Skin epidermis (tissue), 12 donors: Measurements from ENCODE around the gene EEFSEC.

Experiments used
- H3K27ac ChIP-seq, 21 experiments: fragments of 200-600 bp; sonication (generic) in 11 of 21; one replicate each; pipeline ENCODE4 v1.5.0; 2020; ENCODE audit warnings: mild to moderate bottlenecking in 3 of 21, inconsistent platforms in 2 of 21, moderate library complexity in 2 of 21
- H3K4me3 ChIP-seq, 7 experiments: fragments of 200-600 bp; sonication (generic) in 2 of 7; one replicate each; pipeline ENCODE4 v1.5.0; 2020; ENCODE audit warnings: inconsistent platforms in 2 of 7, mild to moderate bottlenecking in 2 of 7, moderate library complexity in 1 of 7

EEFSEC gene

DNA sequence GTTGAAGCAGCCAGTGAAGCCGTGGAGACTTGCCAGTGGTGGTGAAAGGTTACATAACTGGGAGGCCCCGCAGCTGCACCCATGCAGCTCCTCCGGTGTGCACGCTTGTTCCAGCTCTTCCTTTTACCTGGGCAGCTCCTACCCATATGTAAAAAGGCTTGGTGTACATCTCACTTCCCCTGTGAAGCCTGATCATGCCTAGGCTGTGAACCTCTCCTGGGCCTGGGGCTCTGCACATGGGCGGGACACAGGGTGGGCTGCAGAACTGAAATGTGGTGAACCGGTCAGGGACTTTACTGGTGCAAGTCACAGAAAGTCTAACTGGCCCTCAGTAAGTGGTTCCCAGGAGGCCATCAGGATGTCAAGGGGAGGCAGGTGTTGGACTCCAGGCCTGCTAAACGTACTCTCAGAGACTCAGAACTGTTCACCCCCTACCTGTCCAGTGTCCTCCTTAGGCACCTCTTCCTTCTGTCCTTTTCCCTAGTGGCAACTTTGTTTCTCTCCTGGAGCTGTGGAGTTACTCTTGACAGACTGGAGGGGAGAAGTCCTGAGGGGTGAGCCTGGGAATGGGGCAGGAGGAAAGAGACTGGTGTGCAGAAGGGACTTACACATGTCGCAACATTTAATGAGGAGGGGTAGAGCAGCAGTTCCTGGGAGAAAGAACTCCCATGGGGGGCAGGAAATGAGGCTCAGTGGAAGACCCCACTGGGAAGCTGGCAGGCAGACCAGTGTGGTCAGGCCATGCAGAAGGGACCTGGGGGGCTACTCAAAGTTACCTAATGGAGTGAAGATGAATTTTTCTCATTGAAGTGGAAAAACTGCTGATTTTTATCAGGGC, 148.1 kb downstream of the EEFSEC start:
- no peak overlapping the region for H3K4me3 ChIP-seq
- H3K27ac ChIP-seq, result no peak overlapping the region

DNA sequence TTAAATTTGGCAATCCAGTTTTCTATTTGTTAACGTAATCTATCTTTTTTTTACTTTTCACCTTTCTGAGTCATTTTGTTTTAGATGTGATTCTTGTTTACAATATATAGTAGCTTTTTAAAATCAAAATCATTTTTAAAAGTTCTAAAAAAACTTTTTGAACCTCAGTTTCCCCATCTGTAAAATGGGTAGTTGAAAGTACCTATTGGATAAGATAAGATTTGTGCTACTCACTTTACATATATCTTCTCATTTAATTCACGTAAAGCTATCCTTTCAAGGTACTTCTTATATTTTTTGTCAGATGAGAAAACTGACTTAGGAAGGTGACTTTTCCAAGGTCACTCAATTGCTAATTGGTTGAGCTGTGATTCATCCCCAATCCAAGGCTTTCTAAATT, 153.2 kb downstream of the EEFSEC start:
- Histone ChIP-seq H3K27ac (no peak overlapping the region), H3K4me3 (no peak overlapping the region)

- Histone ChIP-seq H3K4me3 (no peak overlapping the region), H3K27ac (no peak overlapping the region)
Observed at GRCh38 chr3:128307029-128307633, 153.8 kb downstream of the EEFSEC start.

GRCh38 chr3:128307781-128308469, 154.6 kb downstream of the EEFSEC start:
- H3K27ac ChIP-seq, result no peak overlapping the region

GRCh38 chr3:128309026-128309425, 155.7 kb downstream of the EEFSEC start:
- no peak overlapping the region for H3K27ac ChIP-seq
- no peak overlapping the region for H3K4me3 ChIP-seq

More at GRCh38 chr3:128307781-128308469, 154.6 kb downstream of the EEFSEC start:
- H3K4me3 ChIP-seq, result no peak overlapping the region

DNA sequence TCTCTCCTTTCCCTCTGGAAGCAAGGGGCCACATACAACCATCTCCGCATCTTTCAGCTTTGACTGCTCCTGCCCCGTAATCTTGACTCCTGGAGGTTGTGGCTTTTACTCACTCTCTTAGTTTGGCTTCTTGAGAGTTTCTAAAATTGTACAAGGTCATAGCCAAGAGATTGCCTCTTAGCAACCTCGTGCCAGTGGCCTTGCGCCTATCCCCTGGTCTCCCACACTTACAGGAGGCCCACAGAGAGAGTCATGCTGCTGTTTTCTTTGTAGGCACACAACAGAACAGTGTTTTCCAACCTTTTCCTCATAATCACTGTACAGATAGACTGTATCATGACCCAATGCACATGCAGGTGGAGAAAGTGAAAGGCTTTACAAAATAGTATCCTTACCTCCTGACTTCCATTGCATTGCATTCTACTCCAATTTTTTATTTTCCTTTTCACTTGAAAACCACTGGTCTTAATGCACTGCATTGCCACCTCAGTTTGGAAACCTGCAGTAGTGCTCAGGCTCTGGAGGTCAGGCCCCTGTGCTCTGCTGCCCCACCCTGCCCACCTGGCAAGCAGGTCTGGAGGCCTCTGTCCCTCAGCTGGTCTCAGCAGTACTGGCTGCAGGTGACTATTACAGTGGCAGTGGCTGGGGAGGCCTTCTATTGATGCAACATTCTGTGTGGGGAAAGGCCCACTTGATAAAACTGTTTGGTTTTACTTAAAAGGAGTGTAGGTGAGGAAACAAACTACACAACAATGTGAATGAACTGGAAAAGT, 157.2 kb downstream of the EEFSEC start:
- H3K27ac ChIP-seq, result no peak overlapping the region

DNA sequence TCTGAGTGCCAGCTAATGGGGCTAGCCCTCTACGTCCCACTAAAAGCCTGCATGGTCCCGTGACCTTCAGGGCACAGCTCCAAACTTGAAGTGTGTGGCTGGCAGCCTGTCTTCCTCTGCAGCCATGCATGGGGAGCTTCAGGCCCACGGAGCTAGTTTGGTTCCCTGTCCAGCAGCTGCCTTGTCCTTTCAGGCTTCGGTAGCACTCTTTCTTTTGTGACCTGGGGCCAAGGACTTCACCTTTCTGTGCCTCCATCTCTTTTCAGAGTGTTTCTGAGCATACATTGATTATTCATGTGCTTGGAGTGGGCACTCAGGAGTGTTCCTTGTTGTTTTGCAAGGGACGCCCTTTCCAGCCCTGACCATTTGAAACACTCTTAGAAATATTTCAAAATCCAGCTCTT, 158.2 kb downstream of the EEFSEC start:
- Histone ChIP-seq H3K27ac (no peak overlapping the region), H3K4me3 (no peak overlapping the region)

More for the DNA sequence above, 157.2 kb downstream of the EEFSEC start:
- H3K4me3 ChIP-seq, result no peak overlapping the region

DNA sequence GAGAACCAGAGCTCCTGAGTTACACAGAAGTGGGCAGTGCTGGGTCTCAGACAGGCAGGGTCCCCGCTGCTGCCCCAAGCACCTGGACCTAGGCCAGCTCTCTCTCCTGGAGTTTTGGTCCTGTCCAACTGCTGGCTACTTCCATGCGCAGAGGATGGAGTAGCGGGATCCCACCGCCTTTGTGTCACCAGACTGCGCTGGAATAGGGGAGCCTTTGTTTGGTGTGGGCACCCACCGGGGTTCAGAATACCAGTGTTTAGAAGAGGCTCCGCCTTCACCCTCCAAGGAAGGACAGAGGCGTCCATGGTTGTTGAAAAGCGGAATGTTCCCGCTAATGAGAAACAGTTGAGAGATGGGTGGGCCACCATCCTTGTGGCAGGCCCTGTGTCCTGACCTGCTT, 159.0 kb downstream of the EEFSEC start:
- no peak overlapping the region for H3K27ac ChIP-seq
- H3K4me3 ChIP-seq, result no peak overlapping the region

- H3K27ac ChIP-seq, result no peak overlapping the region
- H3K4me3 ChIP-seq, result no peak overlapping the region
Observed at GRCh38 chr3:128313071-128313725, 159.9 kb downstream of the EEFSEC start.

DNA sequence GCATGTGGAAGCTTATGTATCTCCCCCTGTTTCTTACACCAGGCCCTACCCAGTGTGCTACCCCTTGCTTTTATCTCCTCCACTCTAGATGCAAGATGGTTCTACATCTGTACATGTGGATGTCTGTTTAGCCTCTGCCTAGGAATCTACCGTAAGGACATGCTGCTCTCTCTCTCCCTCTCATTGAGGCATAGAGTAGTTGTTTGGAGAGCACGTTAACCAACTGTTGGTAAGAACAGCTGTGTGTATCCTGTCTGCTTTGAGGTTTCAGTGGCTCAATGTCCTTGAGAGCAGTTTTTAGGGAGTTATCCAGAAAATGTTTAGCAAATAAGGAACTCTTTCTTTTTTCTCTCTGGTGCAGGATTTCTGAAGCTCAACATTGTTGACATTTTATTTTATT, 160.7 kb downstream of the EEFSEC start:
- Histone ChIP-seq H3K4me3 (no peak overlapping the region), H3K27ac (no peak overlapping the region)

- Histone ChIP-seq H3K27ac (no peak overlapping the region), H3K4me3 (no peak overlapping the region)
Observed at GRCh38 chr3:128315313-128315712, 162.0 kb downstream of the EEFSEC start.

DNA sequence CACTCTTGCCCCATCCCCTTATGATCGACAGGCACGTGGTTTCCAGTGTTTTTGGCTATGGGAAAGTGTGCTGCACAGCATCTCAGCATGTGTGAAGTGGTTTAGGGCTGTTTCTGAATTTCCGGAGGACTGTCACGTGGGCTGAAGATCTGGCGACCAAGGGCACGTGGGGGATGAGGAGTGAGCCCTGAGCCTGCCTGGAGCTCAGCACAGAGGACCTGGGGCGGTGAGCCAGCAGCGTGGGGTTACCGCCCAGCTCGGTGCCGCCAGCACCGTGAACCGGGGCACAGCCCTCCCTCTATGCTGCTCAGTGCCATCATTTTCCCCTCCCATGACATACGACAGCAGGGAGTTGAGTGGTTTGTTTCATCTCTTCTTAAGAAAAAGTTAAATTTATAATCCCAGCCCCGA, 163.2 kb downstream of the EEFSEC start:
- Histone ChIP-seq H3K4me3 (no peak overlapping the region), H3K27ac (peak overlapping the region in 3 of 21 experiments; percentile 2 to 35 (median 14))

- Histone ChIP-seq H3K4me3 (no peak overlapping the region), H3K27ac (peak overlapping the region in 4 of 21 experiments; percentile 2 to 29 (median 17))
Observed at GRCh38 chr3:128317101-128317697, 163.9 kb downstream of the EEFSEC start.

- H3K27ac ChIP-seq, result peak overlapping the region in 1 of 21 experiments; percentile 14
- no peak overlapping the region for H3K4me3 ChIP-seq
Observed at GRCh38 chr3:128317698-128318231, 164.5 kb downstream of the EEFSEC start.

- Histone ChIP-seq H3K4me3 (no peak overlapping the region), H3K27ac (no peak overlapping the region)
Observed at GRCh38 chr3:128318275-128318941, 165.1 kb downstream of the EEFSEC start.

- Histone ChIP-seq H3K27ac (no peak overlapping the region), H3K4me3 (no peak overlapping the region)
Observed at GRCh38 chr3:128319107-128319506, 165.8 kb downstream of the EEFSEC start.

DNA sequence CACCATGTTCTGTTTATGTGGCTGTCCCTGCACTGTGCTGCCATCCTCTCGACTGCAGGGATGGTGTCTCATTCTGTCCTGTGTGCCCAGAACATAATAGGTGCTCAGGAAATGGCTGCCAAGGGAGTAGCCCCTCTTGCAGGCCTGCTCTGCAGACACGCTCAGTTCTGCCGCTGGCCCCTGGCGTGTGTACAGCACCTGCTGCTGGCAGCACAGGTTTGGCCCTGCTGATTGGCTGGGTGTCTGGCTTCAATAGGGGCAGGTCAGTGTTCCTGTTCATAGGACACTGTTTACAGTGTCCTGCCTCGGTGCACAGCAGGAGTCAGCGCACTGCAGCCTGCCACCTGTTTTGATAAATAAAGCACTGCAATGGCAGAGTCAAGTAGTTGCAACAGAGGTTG, 166.5 kb downstream of the EEFSEC start:
- no peak overlapping the region for H3K27ac ChIP-seq

More for the DNA sequence above, 166.5 kb downstream of the EEFSEC start:
- H3K4me3 ChIP-seq, result no peak overlapping the region
